K562 (cell line): ENCODE data around the gene RPL10A. TPM values are rescaled to one million over a fixed set of nuclear protein-coding genes. Genes with fewer than 3 reads are reported as not detected.
A peak's percentile ranks its signal among the peaks of the same experiment; 100 is the strongest.

Experiments
- ATAC-seq: fragments of 200-7000 bp; cut with Tn5 transposase; 3 replicates; pipeline ENCODE4 v1.9.1; 2020; ENCODE audit warnings: moderate library complexity
- BruUV-seq: library from RNA; stranded (reverse); fragments of 400-500 nt; replicated peaks from 2 replicates; lab custom pipeline; 2021; lab: Mats Ljungman, UMichigan
- CTCF ChIA-PET: fragments of 300-600 bp; formaldehyde crosslinking; extraction: SDS; loops from one replicate; lab custom pipeline; 2021; ENCODE audit warnings: low intra/inter-chr PET ratio; lab: Yijun Ruan, JAX
- POLR2A ChIA-PET: fragments of 300-600, 350-650 bp; sonication (Branson Sonifier 250); formaldehyde crosslinking; extraction: SDS; loops from one replicate; lab custom pipeline; 2021; ENCODE audit warnings: antibody characterized with exemption, inconsistent platforms; lab: Yijun Ruan, JAX
- DNase-seq, 4 experiments: peaks; one replicate each; pipeline versions ENCODE4 v3.0.0 to v3.0.0-alpha.2; 2011 to 2018; ENCODE audit warnings: low spot score in 3 of 4, mixed read lengths in 3 of 4; ENCODE audit errors: extremely low read depth in 1 of 4
- FAIRE-seq: peaks from 2 replicates; lab custom pipeline; 2011; peaks lifted over from hg19 to GRCh38; lab: Jason Lieb, UNC
- H2AFZ ChIP-seq: 2 replicates; pipeline ENCODE4 v1.6.0; 2011; ENCODE audit warnings: low read depth, low read length, control low read depth, inconsistent platforms
- H3K27ac ChIP-seq: fragments of 200-600 bp; 3 replicates; pipeline ENCODE4 v1.8.0; 2011; ENCODE audit warnings: low read depth, mild to moderate bottlenecking, control low read depth, inconsistent platforms, low read length, moderate library complexity, mixed read lengths; ENCODE audit errors: extremely low read depth
- H3K27me3 ChIP-seq, 2 experiments: fragments of 300-600 bp in 1 of 2; 2 replicates in 1 of 2; 3 replicates in 1 of 2; pipeline versions ENCODE4 v1.6.0 to v1.8.0; 2011; ENCODE audit warnings: inconsistent platforms in 2 of 2, low read length in 2 of 2, mild to moderate bottlenecking in 1 of 2, mixed read lengths in 1 of 2, moderate library complexity in 1 of 2; ENCODE audit not compliant: control insufficient read depth in 2 of 2, insufficient read depth in 2 of 2
- H3K36me3 ChIP-seq: fragments of 300-600 bp; 3 replicates; pipeline ENCODE4 v1.8.0; 2011; ENCODE audit warnings: mild to moderate bottlenecking, low read length, inconsistent platforms; ENCODE audit not compliant: control insufficient read depth, insufficient read depth
- H3K4me1 ChIP-seq, 2 experiments: fragments of 200-600 bp in 1 of 2; replicated peaks in 1 of 2; 2 replicates in 1 of 2; 3 replicates in 1 of 2; pipeline versions ENCODE4 v1.5.1 to v1.8.0; 2011; ENCODE audit warnings: inconsistent platforms in 2 of 2, low read length in 2 of 2, mild to moderate bottlenecking in 1 of 2, mixed read lengths in 1 of 2, moderate library complexity in 1 of 2; ENCODE audit not compliant: control insufficient read depth in 2 of 2, insufficient read depth in 2 of 2
- H3K4me2 ChIP-seq: 2 replicates; pipeline ENCODE4 v1.6.1; 2011; ENCODE audit warnings: low read length, control low read depth, inconsistent platforms, mixed read lengths; ENCODE audit not compliant: insufficient read depth
- H3K4me3 ChIP-seq: fragments of 200-600 bp; sonication (generic), shearing (Covaris generic); 2 replicates; pipeline ENCODE4 v1.5.1; 2016; ENCODE audit warnings: control low read depth, inconsistent platforms
- H3K79me2 ChIP-seq: fragments of 200-600 bp; 3 replicates; pipeline ENCODE4 v1.8.0; 2011; ENCODE audit warnings: low read length, inconsistent platforms; ENCODE audit not compliant: control insufficient read depth, insufficient read depth
- H3K9ac ChIP-seq, 2 experiments: 2 replicates each; pipeline versions ENCODE4 v1.6.0 to v1.6.1; 2011; ENCODE audit warnings: low read depth in 2 of 2, low read length in 2 of 2, control low read depth in 1 of 2, inconsistent platforms in 1 of 2, mild to moderate bottlenecking in 1 of 2, mixed read lengths in 1 of 2; ENCODE audit not compliant: insufficient read depth in 1 of 2
- H3K9me1 ChIP-seq: one replicate; pipeline ENCODE4 v1.6.0; 2011; ENCODE audit warnings: inconsistent platforms, mild to moderate bottlenecking, low read length, moderate library complexity; ENCODE audit not compliant: control insufficient read depth, insufficient read depth
- H3K9me3 ChIP-seq: replicated peaks from 2 replicates; pipeline ENCODE4 v1.5.1; 2011; ENCODE audit warnings: low read depth, low read length, inconsistent platforms; ENCODE audit not compliant: control insufficient read depth, insufficient read depth
- H4K20me1 ChIP-seq: replicated peaks from 2 replicates; pipeline ENCODE4 v1.6.1; 2011; ENCODE audit warnings: low read length, inconsistent platforms, mixed read lengths; ENCODE audit not compliant: control insufficient read depth, insufficient read depth
- AFF4 ChIP-seq: sonication (generic); formaldehyde crosslinking; IDR thresholded peaks from 2 replicates; pipeline ENCODE4 v1.8.0; 2023; ENCODE audit warnings: mild to moderate bottlenecking, missing genetic modification reagents
- BRD4 ChIP-seq: fragments of 200-600 bp; sonication (generic); IDR thresholded peaks from 2 replicates; pipeline ENCODE4 v1.6.1; 2017; ENCODE audit warnings: inconsistent platforms
- HIVEP1 ChIP-seq: fragments of 250-450 bp; sonication (Bioruptor Pico); IDR thresholded peaks from 2 replicates; pipeline ENCODE4 v1.4.0; 2020; ENCODE audit warnings: mild to moderate bottlenecking
- KAT7 ChIP-seq: sonication (generic); formaldehyde crosslinking; IDR thresholded peaks from 2 replicates; pipeline ENCODE4 v1.8.0; 2022; ENCODE audit warnings: missing genetic modification reagents, mild to moderate bottlenecking, borderline replicate concordance
- MIER1 ChIP-seq: fragments of 450-650 bp; IDR thresholded peaks from 2 replicates; pipeline ENCODE4 v1.6.1; 2016; ENCODE audit warnings: antibody characterized with exemption, mild to moderate bottlenecking, low read depth
- NCOA4 ChIP-seq: fragments of 450-650 bp; IDR thresholded peaks from 2 replicates; pipeline ENCODE4 v1.6.1; 2018; ENCODE audit warnings: mild to moderate bottlenecking; ENCODE audit not compliant: partially characterized antibody
- POLR2A ChIP-seq: fragments of 450-650 bp; conservative IDR thresholded peaks from 2 replicates; pipeline ENCODE4 v1.6.1; 2016
- SAFB ChIP-seq: fragments of 200-400 bp; formaldehyde crosslinking; IDR thresholded peaks from 2 replicates; pipeline ENCODE4 v1.6.1; 2017; ENCODE audit warnings: low read depth, low read length, borderline replicate concordance
- THRB ChIP-seq: fragments of 450-650 bp; formaldehyde crosslinking; conservative IDR thresholded peaks from 2 replicates; pipeline ENCODE4 v1.4.0; 2022; ENCODE audit warnings: mild to moderate bottlenecking, missing genetic modification characterization
- ZNF124 ChIP-seq: sonication (generic); formaldehyde crosslinking; IDR thresholded peaks from 2 replicates; pipeline ENCODE4 v1.8.1; 2022; ENCODE audit warnings: missing genetic modification reagents
- WGBS: fragments of 100-300 bp; shearing (Covaris generic); methylation state at CpG from one replicate; pipeline ENCODE4 v1.1.6; 2016; ENCODE audit warnings: low coverage, mixed read lengths; ENCODE audit not compliant: insufficient coverage; ENCODE audit errors: missing lambda C conversion rate; 5-methylcytosine and 5-hydroxymethylcytosine counted together
- in situ Hi-C: fragments of 300-500 bp; cut with MboI; formaldehyde crosslinking; loops from 4 replicates; pipeline ENCODE4 v1.15.0; 2018; ENCODE audit warnings: inconsistent platforms, mixed read lengths
- intact Hi-C: fragments of 100-400 bp; cut with micrococcal nuclease; formaldehyde crosslinking; loops from 2 replicates; pipeline ENCODE4 v1.14.2; 2022
- polyA plus RNA-seq, 8 experiments: library from polyadenylated mRNA; depleted of rRNA in 4 of 8; stranded (reverse) in 5 of 8; unstranded in 3 of 8; fragments of >200 nt; fragmentation: Nextera tagmentation in 2 of 8; fragmentation: Illumina TruSeq in 1 of 8; extraction: Ambion mirVana in 2 of 8; extraction: Trizol in 1 of 8; gene quantifications; 2 replicates each; pipeline versions ENCODE4 v1.2.1 to v1.2.3, GENCODE V29; 2011 to 2014; ENCODE audit warnings: inconsistent platforms in 1 of 8, missing spikeins in 1 of 8
- total RNA-seq, 7 experiments: library from RNA; depleted of rRNA in 6 of 7; stranded (reverse); fragments of >200 nt in 6 of 7; fragmentation: Illumina TruSeq in 2 of 7; extraction: Trizol in 2 of 7; gene quantifications; 2 replicates each; pipeline versions ENCODE4 v1.2.1 to v1.2.3, GENCODE V29; 2011 to 2021; ENCODE audit warnings: low replicate concordance in 1 of 7

Gene RPL10A
- total and polyA plus RNA-seq, 9 of the 15 experiments (the other 6 are each of a cell fraction or from before 2014, with no cell fraction given) = 1,589 to 3,237 (median 2,116) TPM

- Histone ChIP-seq H3K4me3 (peak overlapping the region; percentile 91), H3K9ac (peak overlapping the region; percentile 99 to 100), H3K36me3 (peaks cover 70% of the 10 kb centered on the region), H3K9me1 (no peaks in the 10 kb centered on the region), H2AFZ (no peak overlapping the region), H3K27ac (peak overlapping the region; percentile 93), H3K27me3 (no peaks in the 10 kb centered on the region; a peak in 1 of 5 replicates), H3K79me2 (peaks cover 44% of the 10 kb centered on the region), H3K4me1 (peaks cover 23 to 24% of the 10 kb centered on the region in 2 experiments; a peak in 4 of 5 replicates), H3K9me3 (0 out of 2 replicates have a peak, but pooled peaks cover 1% of the 10 kb centered on the region), H4K20me1 (peaks cover 37% of the 10 kb centered on the region), H3K4me2 (peak overlapping the region; percentile 100)
- in situ Hi-C loops (loop anchor here (5.0 kb wide), 1 partner anchor 127 kb away; the partner anchor contains the start of gene PPARD), intact Hi-C loops (loop anchor here (1.0 kb wide), 3 partner anchors 16 to 172 kb away; partner anchors contain the start of genes DEF6 and PPARD)
- no TSS peak for BruUV-seq
- DNase-seq (peak in 3 of 4 experiments; percentile 34 to 74 (median 72)), ATAC-seq (peak; percentile 1), FAIRE-seq (no peak)
- ChIA-PET CTCF (interaction anchor here (2.5 kb wide), 1 partner anchor 171 kb away, joined by 10 read pairs; the partner anchor contains the start of gene DEF6), POLR2A (interaction anchor here (0.6 to 7.6 kb wide), 20 partner anchors 9 to 210 kb away, joined by 3 to 167 read pairs (median 5); partner anchors contain the start of genes DEF6, FANCE, TEAD3 and ZNF76)
- 1% methylated on average over 36 of the region's 37 CpGs for WGBS
- TF ChIP-seq AFF4 (CRISPR knock-in tag) (0 out of 2 replicates have a peak, but pooled peaks have one; percentile 7), KAT7 (CRISPR knock-in tag) (peak; percentile 99), SAFB (no peak), POLR2A (peak; percentile 11), NCOA4 (no peak), BRD4 (no peak), MIER1 (no peak), THRB (peak; percentile 72; the same call in 1 of the 2 replicates), ZNF124 (0 out of 2 replicates have a peak, but pooled peaks have one; percentile 30), HIVEP1 (CRISPR knock-in tag) (no peak)
Measured at GRCh38 chr6:35468980-35469750, 964 bp downstream of the RPL10A start.
